ENCODE data around the gene TEKTIP1. TPM values are rescaled to one million over a fixed set of nuclear protein-coding genes. Genes with fewer than 3 reads are reported as not detected.

TEKTIP1 gene
- total RNA-seq, 1 experiment from 2014 or later: 2.7 TPM

- no peak for DNase-seq
- Mint-ChIP-seq H3K27me3 (ENCODE audit: unreplicated experiment) (no peaks in the 10 kb centered on the region), H3K27ac (ENCODE audit: unreplicated experiment) (no peak overlapping the region), H3K36me3 (ENCODE audit: insufficient read depth, unreplicated experiment) (peaks cover 6% of the 10 kb centered on the region), H3K9me3 (ENCODE audit: low read depth, unreplicated experiment) (no peaks in the 10 kb centered on the region), H3K4me1 (ENCODE audit: low read depth, unreplicated experiment) (no peaks in the 10 kb centered on the region), H3K4me3 (ENCODE audit: low read depth, unreplicated experiment) (no peak overlapping the region)
- CTCF ChIA-PET: no interaction called here
- intact Hi-C loops (cut with micrococcal nuclease; ENCODE audit: unreplicated experiment): no loop called here
- TF ChIP-seq CTCF (IDR thresholded peaks at IDR 0.05; ENCODE audit: unreplicated experiment): no peak
- BruUV-seq (replicated peaks): no TSS peak
Measured at GRCh38 chr19:3514930-3515329, 24.0 kb upstream of the TEKTIP1 start.

GRCh38 chr19:3515891-3516422 lies 23.0 kb upstream of the TEKTIP1 start:
- no peak for TF ChIP-seq CTCF (IDR thresholded peaks at IDR 0.05; ENCODE audit: unreplicated experiment)
- no TSS peak for BruUV-seq (replicated peaks)
- intact Hi-C loops (cut with micrococcal nuclease; ENCODE audit: unreplicated experiment): no loop called here
- no peaks in the 10 kb centered on the region for H3K9me3 Mint-ChIP-seq (ENCODE audit: low read depth, unreplicated experiment)
- CTCF ChIA-PET: no interaction called here
- no peaks in the 10 kb centered on the region for H3K4me1 Mint-ChIP-seq (ENCODE audit: low read depth, unreplicated experiment)
- H3K27ac Mint-ChIP-seq (ENCODE audit: unreplicated experiment): no peak overlapping the region
- H3K27me3 Mint-ChIP-seq (ENCODE audit: unreplicated experiment): no peaks in the 10 kb centered on the region
- no peak overlapping the region for H3K4me3 Mint-ChIP-seq (ENCODE audit: low read depth, unreplicated experiment)
- H3K36me3 Mint-ChIP-seq (ENCODE audit: insufficient read depth, unreplicated experiment): peaks cover 6% of the 10 kb centered on the region
- no peak for DNase-seq

GRCh38 chr19:3516675-3517207 lies 22.2 kb upstream of the TEKTIP1 start:
- Mint-ChIP-seq H3K9me3 (ENCODE audit: low read depth, unreplicated experiment) (no peaks in the 10 kb centered on the region), H3K27ac (ENCODE audit: unreplicated experiment) (no peak overlapping the region), H3K4me3 (ENCODE audit: low read depth, unreplicated experiment) (no peak overlapping the region), H3K27me3 (ENCODE audit: unreplicated experiment) (no peaks in the 10 kb centered on the region), H3K4me1 (ENCODE audit: low read depth, unreplicated experiment) (no peaks in the 10 kb centered on the region), H3K36me3 (ENCODE audit: insufficient read depth, unreplicated experiment) (peaks cover 6% of the 10 kb centered on the region)
- peak; percentile 35 for DNase-seq
- no TSS peak for BruUV-seq (replicated peaks)
- CTCF ChIA-PET: no interaction called here
- no peak for TF ChIP-seq CTCF (IDR thresholded peaks at IDR 0.05; ENCODE audit: unreplicated experiment)
- intact Hi-C loops (cut with micrococcal nuclease; ENCODE audit: unreplicated experiment): no loop called here

- DNase-seq: no peak
- CTCF ChIA-PET: interaction anchor here (0.7 kb wide), 1 partner anchor 17 kb away, joined by 9 read pairs; the partner anchor contains the start of gene DOHH
- H3K9me3 Mint-ChIP-seq (ENCODE audit: low read depth, unreplicated experiment): no peaks in the 10 kb centered on the region
- H3K4me3 Mint-ChIP-seq (ENCODE audit: low read depth, unreplicated experiment): no peak overlapping the region
- no peaks in the 10 kb centered on the region for H3K4me1 Mint-ChIP-seq (ENCODE audit: low read depth, unreplicated experiment)
- H3K27ac Mint-ChIP-seq (ENCODE audit: unreplicated experiment): no peak overlapping the region
- H3K36me3 Mint-ChIP-seq (ENCODE audit: insufficient read depth, unreplicated experiment): peaks cover 7% of the 10 kb centered on the region
- no peak for TF ChIP-seq CTCF (IDR thresholded peaks at IDR 0.05; ENCODE audit: unreplicated experiment)
- no TSS peak for BruUV-seq (replicated peaks)
- H3K27me3 Mint-ChIP-seq (ENCODE audit: unreplicated experiment): no peaks in the 10 kb centered on the region
- intact Hi-C loops (cut with micrococcal nuclease; ENCODE audit: unreplicated experiment): no loop called here
Measured at GRCh38 chr19:3517638-3518037, 21.3 kb upstream of the TEKTIP1 start.

All from Calu3 (cell line).